ENCODE measurements around the gene CLGN. TPM values are rescaled to one million over a fixed set of nuclear protein-coding genes. Genes with fewer than 3 reads are reported as not detected.

CLGN gene, protein sequence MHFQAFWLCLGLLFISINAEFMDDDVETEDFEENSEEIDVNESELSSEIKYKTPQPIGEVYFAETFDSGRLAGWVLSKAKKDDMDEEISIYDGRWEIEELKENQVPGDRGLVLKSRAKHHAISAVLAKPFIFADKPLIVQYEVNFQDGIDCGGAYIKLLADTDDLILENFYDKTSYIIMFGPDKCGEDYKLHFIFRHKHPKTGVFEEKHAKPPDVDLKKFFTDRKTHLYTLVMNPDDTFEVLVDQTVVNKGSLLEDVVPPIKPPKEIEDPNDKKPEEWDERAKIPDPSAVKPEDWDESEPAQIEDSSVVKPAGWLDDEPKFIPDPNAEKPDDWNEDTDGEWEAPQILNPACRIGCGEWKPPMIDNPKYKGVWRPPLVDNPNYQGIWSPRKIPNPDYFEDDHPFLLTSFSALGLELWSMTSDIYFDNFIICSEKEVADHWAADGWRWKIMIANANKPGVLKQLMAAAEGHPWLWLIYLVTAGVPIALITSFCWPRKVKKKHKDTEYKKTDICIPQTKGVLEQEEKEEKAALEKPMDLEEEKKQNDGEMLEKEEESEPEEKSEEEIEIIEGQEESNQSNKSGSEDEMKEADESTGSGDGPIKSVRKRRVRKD
- 0.19 TPM for polyA plus RNA-seq (2012; ENCODE audit: low read depth, missing spikeins)

DNA sequence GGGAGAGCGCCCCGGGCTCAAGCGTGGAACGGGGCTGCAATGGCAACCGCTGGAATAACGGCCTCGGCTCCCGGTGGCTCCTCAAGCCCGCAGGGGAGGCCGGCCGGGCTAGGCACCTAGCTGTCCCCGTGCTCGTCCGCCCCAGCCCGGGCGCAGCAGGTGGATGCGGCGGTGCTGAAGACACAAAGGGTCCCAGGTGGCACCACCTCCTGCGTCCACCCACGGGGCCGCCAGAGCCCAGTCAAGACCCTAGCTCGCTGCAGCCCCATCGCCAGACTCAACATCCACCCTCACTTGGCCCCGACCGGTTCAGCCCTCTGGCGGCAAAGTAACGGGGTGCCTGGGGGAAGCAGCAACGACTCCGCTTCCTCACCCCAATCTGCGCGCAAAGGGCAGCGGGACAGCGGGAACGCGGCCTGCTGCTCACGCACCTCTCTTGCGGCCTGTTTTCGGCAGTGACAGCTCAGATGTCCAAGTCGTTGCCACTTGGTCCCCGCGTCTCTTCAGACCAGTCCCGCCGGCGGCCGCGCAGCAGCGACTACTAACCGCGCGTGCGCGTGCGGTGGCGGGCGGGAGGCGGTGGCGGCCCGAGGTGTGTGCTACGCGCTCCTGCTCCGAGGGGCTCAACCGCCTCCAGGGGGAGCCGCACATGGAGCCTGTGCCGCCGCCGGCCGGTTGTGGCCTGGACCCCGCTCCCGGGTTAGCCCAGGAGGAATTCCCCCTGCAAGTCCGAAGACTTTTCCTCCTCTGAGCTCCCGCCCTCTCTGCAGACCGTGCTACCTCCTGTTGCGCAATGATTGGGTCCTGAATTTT lies at the start of gene CLGN:
CLGN (minus strand) TSS at position 543 of the 813 bp plus-strand sequence. CDS start 14,570 bp downstream, outside the sequence.
- DNase-seq (ENCODE audit: insufficient read length, low spot score) (peak; percentile 59), FAIRE-seq (peak; percentile 94)
- TF ChIP-seq TAF1 (IDR thresholded peaks at IDR 0.05; ENCODE audit: low read depth, low read length) = no peak
- no peak for TF ChIP-seq SPI1 (IDR thresholded peaks at IDR 0.05; ENCODE audit: low read depth, low read length)
- no peak for TF ChIP-seq PAX5 (IDR thresholded peaks at IDR 0.05; ENCODE audit: insufficient read depth, low read length, severe bottlenecking)
- TF ChIP-seq POU2F2 (IDR thresholded peaks at IDR 0.05; ENCODE audit: low read depth, low read length) = no peak
- TF ChIP-seq POLR2A (IDR thresholded peaks at IDR 0.05; ENCODE audit: low read depth, low read length) = no peak
- no peak for TF ChIP-seq POLR2AphosphoS5 (IDR thresholded peaks at IDR 0.05; ENCODE audit: low read depth, low read length)

DNA sequence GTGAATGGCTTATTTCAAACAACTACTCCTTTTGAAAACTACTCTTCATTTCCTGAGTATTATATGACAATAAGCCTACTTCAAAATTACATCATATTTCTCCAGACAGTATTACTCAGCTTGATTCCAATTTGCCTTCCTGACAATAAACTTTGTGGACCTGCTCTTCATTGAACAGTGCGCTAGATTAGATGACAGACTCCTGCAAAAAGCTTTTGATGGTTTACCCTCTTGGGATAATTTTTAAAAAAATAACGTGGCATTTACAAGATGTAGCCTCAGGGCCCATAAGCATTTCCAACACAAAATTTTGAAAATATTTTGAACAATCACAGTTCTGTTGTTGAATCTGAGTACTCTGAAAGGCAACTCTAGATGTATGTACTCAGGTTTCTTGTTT lies 44.7 kb upstream of the CLGN start:
- no peak for FAIRE-seq
- no peak for DNase-seq (ENCODE audit: insufficient read length, low spot score)
- no peak for TF ChIP-seq POLR2AphosphoS5 (IDR thresholded peaks at IDR 0.05; ENCODE audit: low read depth, low read length)
- no peak for TF ChIP-seq POU2F2 (IDR thresholded peaks at IDR 0.05; ENCODE audit: low read depth, low read length)
- no peak for TF ChIP-seq PAX5 (IDR thresholded peaks at IDR 0.05; ENCODE audit: insufficient read depth, low read length, severe bottlenecking)
- TF ChIP-seq SPI1 (IDR thresholded peaks at IDR 0.05; ENCODE audit: low read depth, low read length) = no peak
- TF ChIP-seq POLR2A (IDR thresholded peaks at IDR 0.05; ENCODE audit: low read depth, low read length) = no peak
- no peak for TF ChIP-seq TAF1 (IDR thresholded peaks at IDR 0.05; ENCODE audit: low read depth, low read length)

DNA sequence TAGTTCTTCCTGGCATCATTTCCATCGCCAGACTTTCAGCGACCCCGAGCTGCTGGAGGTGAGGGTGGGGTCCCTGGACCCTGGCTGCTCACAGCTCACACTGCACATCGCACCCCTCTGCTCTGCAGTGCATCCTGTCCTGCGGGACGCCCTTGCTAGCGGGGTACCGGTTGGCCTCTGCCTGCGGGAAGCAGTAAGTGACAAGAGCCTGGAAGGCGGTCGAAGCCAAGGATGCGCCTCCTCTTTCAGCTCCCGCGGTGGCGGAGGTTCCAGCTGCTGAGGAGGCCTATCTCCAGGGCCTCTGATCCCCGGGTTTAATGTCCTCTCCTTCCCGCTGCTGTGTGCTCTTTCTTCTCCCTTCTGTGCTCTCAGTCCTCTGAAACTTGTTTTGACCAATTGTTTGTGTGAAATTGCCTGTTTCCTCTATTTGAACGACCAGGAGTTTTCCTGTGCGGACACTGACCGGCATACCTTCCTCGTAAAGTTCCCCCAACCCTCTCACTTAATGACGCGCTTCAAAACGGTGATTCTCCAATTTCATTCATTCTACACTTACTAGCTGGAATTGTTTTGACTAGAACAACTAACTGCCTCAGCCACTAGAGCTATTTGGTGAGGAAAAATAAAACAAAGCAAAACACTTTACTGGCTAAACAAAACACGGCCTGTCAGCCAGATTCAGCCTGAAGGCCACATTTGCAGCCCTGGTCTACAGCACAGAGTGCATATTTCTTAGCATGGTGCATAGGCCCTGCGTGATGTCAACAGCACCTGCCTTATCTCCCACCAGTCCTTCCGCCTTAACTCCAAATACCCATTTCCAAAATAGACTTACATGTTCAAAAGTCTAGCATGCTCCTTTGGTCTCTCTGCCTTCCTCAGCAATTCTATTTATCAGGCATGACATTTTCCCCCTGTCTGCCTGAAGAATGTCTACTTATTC lies 42.6 kb upstream of the CLGN start:
- no peak for FAIRE-seq
- no peak for DNase-seq (ENCODE audit: insufficient read length, low spot score)
- TF ChIP-seq TAF1 (IDR thresholded peaks at IDR 0.05; ENCODE audit: low read depth, low read length) (no peak), PAX5 (IDR thresholded peaks at IDR 0.05; ENCODE audit: insufficient read depth, low read length, severe bottlenecking) (no peak), POU2F2 (IDR thresholded peaks at IDR 0.05; ENCODE audit: low read depth, low read length) (no peak), POLR2A (IDR thresholded peaks at IDR 0.05; ENCODE audit: low read depth, low read length) (no peak), SPI1 (IDR thresholded peaks at IDR 0.05; ENCODE audit: low read depth, low read length) (no peak), POLR2AphosphoS5 (IDR thresholded peaks at IDR 0.05; ENCODE audit: low read depth, low read length) (no peak)

GRCh38 chr4:140466146-140466545 lies 38.7 kb upstream of the CLGN start:
- FAIRE-seq = no peak
- no peak for DNase-seq (ENCODE audit: insufficient read length, low spot score)
- TF ChIP-seq SPI1 (IDR thresholded peaks at IDR 0.05; ENCODE audit: low read depth, low read length) (no peak), TAF1 (IDR thresholded peaks at IDR 0.05; ENCODE audit: low read depth, low read length) (no peak), POU2F2 (IDR thresholded peaks at IDR 0.05; ENCODE audit: low read depth, low read length) (no peak), POLR2A (IDR thresholded peaks at IDR 0.05; ENCODE audit: low read depth, low read length) (no peak), PAX5 (IDR thresholded peaks at IDR 0.05; ENCODE audit: insufficient read depth, low read length, severe bottlenecking) (no peak), POLR2AphosphoS5 (IDR thresholded peaks at IDR 0.05; ENCODE audit: low read depth, low read length) (no peak)

DNA sequence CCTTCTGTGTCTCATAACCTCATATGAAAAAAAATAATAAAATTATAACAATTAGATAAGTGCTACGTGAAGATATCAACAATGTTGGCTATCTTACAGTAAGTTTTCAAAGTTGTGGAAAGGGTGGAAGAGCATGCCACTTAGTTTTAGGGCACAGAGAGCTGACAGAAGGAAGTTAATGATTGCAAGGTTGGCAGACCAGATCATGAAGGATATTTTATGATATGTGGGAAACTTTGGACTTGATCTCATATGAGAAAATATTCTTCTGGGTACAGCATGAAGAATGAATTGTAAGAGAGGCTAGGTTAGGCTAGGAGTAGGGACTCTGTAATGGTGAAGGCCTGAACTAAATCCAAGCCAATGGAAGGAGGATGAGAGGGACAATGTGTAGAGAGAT lies 36.2 kb upstream of the CLGN start:
- DNase-seq (ENCODE audit: insufficient read length, low spot score) = no peak
- TF ChIP-seq POLR2AphosphoS5 (IDR thresholded peaks at IDR 0.05; ENCODE audit: low read depth, low read length) (no peak), TAF1 (IDR thresholded peaks at IDR 0.05; ENCODE audit: low read depth, low read length) (no peak), POLR2A (IDR thresholded peaks at IDR 0.05; ENCODE audit: low read depth, low read length) (no peak), POU2F2 (IDR thresholded peaks at IDR 0.05; ENCODE audit: low read depth, low read length) (no peak), PAX5 (IDR thresholded peaks at IDR 0.05; ENCODE audit: insufficient read depth, low read length, severe bottlenecking) (no peak), SPI1 (IDR thresholded peaks at IDR 0.05; ENCODE audit: low read depth, low read length) (no peak)
- no peak for FAIRE-seq

DNA sequence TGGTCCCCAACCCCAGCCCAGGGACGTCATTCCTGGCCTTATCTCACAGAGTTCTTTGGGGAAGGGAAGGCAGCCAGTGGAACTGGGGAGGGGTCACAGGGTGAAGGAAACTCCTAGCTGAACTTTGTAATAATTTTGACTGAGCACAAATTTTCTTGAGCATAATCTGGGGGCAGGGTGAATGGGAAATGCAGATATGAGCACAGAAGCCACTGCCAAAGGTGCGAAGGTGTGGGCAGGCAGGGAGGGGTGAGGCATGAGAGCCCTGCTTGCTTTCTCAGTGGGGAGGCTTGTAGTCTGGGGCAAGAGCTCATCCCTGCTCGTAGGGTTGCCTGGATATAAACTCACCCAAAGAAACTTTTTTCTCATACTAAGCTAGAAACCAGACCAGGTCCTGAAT lies 35.7 kb upstream of the CLGN start:
- FAIRE-seq = no peak
- TF ChIP-seq PAX5 (IDR thresholded peaks at IDR 0.05; ENCODE audit: insufficient read depth, low read length, severe bottlenecking) = no peak
- TF ChIP-seq POLR2A (IDR thresholded peaks at IDR 0.05; ENCODE audit: low read depth, low read length) = no peak
- TF ChIP-seq POLR2AphosphoS5 (IDR thresholded peaks at IDR 0.05; ENCODE audit: low read depth, low read length) = no peak
- no peak for TF ChIP-seq SPI1 (IDR thresholded peaks at IDR 0.05; ENCODE audit: low read depth, low read length)
- no peak for TF ChIP-seq POU2F2 (IDR thresholded peaks at IDR 0.05; ENCODE audit: low read depth, low read length)
- no peak for TF ChIP-seq TAF1 (IDR thresholded peaks at IDR 0.05; ENCODE audit: low read depth, low read length)
- no peak for DNase-seq (ENCODE audit: insufficient read length, low spot score)

DNA sequence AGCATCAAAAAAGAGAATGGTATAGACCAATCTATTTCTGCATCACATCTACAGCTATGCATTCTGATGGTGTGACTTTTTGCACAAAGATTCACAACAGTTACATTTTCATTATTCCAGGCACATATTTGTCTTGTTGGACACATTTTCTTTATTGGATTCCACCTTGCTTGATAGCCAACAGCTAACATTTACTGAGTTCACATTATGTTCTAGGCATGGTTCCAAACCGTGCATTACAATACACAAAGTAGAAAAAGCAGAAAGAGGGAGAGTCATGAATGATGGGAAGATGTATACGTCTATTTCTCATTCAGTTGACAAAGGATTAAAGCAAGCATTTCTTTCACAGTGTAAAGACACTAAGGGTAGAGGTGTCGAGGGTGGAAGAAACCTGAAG lies 22.9 kb upstream of the CLGN start:
- DNase-seq (ENCODE audit: insufficient read length, low spot score) (no peak), FAIRE-seq (no peak)
- TF ChIP-seq SPI1 (IDR thresholded peaks at IDR 0.05; ENCODE audit: low read depth, low read length) (no peak), POLR2A (IDR thresholded peaks at IDR 0.05; ENCODE audit: low read depth, low read length) (no peak), PAX5 (IDR thresholded peaks at IDR 0.05; ENCODE audit: insufficient read depth, low read length, severe bottlenecking) (no peak), POU2F2 (IDR thresholded peaks at IDR 0.05; ENCODE audit: low read depth, low read length) (no peak), POLR2AphosphoS5 (IDR thresholded peaks at IDR 0.05; ENCODE audit: low read depth, low read length) (no peak), TAF1 (IDR thresholded peaks at IDR 0.05; ENCODE audit: low read depth, low read length) (no peak)

DNA sequence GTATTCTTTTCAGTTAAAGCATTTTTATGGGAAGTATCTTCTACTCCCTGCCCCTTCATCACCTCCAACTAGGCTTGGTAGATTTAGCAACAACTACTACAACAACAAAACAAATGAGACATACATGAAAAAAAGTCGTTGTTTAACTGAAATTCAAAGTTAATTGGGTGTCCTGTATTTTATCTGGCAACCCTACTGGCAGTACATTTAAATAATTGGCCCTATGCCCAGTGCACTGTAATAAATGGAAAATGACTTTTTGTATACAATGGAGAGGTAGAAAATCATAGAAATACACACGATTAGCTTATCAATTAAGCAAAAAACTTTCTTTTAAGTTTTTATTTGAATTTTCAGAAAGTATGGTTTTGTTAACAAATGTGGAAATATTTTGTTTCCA lies 21.4 kb upstream of the CLGN start:
- DNase-seq (ENCODE audit: insufficient read length, low spot score) (no peak), FAIRE-seq (no peak)
- no peak for TF ChIP-seq SPI1 (IDR thresholded peaks at IDR 0.05; ENCODE audit: low read depth, low read length)
- no peak for TF ChIP-seq POLR2AphosphoS5 (IDR thresholded peaks at IDR 0.05; ENCODE audit: low read depth, low read length)
- TF ChIP-seq TAF1 (IDR thresholded peaks at IDR 0.05; ENCODE audit: low read depth, low read length) = no peak
- no peak for TF ChIP-seq POU2F2 (IDR thresholded peaks at IDR 0.05; ENCODE audit: low read depth, low read length)
- no peak for TF ChIP-seq PAX5 (IDR thresholded peaks at IDR 0.05; ENCODE audit: insufficient read depth, low read length, severe bottlenecking)
- no peak for TF ChIP-seq POLR2A (IDR thresholded peaks at IDR 0.05; ENCODE audit: low read depth, low read length)

All from GM12891 (cell line).